NCI-H146 (cell line): Measurements from ENCODE around the gene CALD1.

Source experiments
- DNase-seq: peaks from one replicate; lab custom pipeline; 2025; lab: John Stamatoyannopoulos, UW

CALD1 gene

DNA sequence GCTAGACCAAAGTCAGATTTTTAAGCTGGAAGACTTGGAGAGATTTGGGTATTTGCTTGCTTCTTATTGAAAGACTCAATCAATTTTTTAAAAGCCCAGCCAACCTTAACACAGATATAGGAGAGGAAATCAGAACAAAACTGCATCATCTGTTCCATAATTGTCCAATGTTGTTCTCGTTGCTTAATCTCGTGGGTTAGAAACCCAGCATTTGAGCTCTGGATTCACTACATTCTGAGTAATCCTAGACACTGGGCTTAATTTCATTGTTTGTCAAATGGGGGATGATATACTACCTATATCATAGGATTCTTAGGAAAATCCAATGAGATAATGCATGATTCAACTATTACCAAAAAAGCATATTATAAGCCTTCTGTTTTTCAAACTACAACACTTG lies 48.9 kb downstream of the CALD1 start:
- no peak for DNase-seq

- DNase-seq, result no peak
Measured at GRCh38 chr7:134829380-134829986, 50.0 kb downstream of the CALD1 start.

- DNase-seq, result no peak
Measured at GRCh38 chr7:134831862-134832261, 52.4 kb downstream of the CALD1 start.

DNA sequence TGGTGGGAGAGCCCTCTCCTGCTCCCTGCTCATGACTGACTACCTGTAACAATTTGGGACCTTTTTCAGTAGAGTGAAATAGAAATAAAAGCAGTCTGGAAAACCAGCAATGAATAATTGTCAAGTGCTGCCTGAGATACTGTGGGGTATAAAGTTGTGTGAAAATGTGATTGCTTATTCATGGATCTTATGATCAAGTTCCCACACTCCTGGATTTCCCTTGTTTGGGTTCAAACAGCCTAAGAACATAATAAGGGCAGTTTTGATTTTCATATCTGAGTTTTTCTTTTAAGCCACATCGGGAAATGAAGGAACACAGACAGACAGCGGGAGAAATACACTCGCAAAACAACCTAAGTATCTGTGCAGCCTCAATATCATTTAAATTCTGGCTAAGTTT lies 52.9 kb downstream of the CALD1 start:
- DNase-seq, result no peak

DNA sequence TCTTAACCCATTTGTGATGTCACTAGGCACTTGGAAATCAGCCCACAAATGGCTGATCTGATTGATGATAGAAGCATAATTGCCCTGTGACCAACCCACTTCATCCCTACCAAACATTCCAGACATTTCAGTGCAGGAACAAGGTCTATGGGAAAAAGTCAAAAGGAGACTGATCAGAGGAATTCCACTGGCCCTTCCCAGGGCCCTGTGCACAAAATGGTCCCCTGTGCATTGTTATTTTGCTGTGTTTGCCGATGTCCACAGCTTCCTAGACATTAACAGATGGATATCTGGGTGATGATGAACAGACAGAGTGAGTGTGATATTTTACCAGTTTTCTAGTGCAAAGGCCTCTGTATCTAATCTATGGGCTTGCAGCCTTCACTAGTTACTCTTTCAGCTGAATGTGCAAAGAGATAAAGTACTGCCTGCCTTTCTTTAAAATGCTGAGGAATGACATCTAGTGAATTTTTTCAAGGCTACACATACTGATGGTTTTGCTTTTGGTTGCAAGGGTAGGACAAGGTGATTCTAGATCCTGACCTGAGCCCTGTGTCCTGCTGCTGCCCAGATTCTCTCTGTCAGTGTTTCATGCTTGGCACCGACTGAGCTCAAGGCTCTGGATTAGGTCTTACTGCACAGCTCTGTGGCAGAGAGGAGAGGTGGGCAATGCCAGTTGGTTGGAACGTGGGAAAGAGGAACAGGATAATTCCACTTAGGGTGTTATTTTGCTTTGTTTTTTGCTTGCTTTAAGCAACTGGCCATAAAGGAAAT lies 55.4 kb downstream of the CALD1 start:
- no peak for DNase-seq

GRCh38 chr7:134835463-134835823 lies 56.0 kb downstream of the CALD1 start:
- DNase-seq, result no peak

GRCh38 chr7:134836447-134836846 lies 57.0 kb downstream of the CALD1 start:
- no peak for DNase-seq

DNA sequence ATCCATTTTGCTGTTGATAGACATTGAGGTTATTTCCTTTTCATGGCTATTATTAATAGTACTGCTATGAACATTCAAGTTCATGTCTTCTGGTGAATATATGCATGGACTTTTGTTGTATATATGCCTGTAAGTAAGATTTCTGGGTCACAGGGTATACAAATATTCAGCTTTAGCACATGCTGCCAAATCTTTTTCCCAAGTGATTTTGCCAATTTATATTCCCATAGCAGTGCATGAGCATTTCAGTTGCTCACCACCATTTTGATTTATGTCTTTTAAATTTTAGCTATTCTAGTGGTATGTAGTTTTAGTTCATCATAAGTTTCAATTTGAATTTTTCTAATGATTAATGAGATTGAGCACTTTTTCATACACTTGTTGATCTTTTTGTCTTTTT lies 59.9 kb downstream of the CALD1 start:
- no peak for DNase-seq

- DNase-seq, result no peak
Measured at GRCh38 chr7:134842062-134842461, 62.6 kb downstream of the CALD1 start.

- no peak for DNase-seq
Measured at GRCh38 chr7:134842886-134843430, 63.5 kb downstream of the CALD1 start.

DNA sequence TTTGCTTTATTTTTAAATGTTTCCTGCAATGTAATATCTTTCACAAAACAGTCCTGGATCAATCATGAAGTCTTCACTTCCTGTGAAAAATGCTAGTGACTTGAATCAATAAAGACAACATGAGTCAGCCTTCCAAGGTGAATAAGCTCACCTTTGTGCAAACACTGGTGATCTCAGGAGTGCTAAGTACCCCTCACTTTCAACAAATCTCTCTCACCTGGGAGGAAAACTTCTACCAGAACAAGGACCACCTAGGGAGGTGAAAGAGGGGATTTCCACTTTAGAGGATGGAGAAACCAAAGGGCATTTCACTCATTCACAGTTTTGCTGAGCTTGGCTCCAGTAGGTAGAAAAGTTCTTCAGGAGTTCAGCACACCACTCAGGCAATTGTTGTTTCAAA lies 64.8 kb downstream of the CALD1 start:
- no peak for DNase-seq

DNA sequence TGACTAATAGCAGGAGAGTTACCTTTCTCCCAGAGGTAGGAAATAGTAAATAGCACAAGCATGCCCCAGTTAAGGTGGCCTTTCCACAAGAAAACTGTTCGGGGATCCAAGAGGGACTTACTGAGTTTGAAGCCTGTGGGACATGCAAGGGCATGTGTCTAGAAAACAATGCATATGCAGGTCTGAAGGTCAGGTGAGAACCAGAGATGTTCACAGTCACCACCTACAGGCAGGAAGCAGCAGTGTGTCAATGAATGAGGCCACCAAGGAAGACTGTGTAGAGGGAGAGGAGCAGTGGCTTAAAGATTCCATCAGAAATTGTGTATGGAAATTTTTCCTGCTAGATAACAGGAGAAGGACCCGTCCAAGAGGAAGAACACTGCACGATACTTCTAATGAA lies 66.0 kb downstream of the CALD1 start:
- no peak for DNase-seq

- DNase-seq, result no peak
Measured at GRCh38 chr7:134847851-134848588, 68.6 kb downstream of the CALD1 start.

DNA sequence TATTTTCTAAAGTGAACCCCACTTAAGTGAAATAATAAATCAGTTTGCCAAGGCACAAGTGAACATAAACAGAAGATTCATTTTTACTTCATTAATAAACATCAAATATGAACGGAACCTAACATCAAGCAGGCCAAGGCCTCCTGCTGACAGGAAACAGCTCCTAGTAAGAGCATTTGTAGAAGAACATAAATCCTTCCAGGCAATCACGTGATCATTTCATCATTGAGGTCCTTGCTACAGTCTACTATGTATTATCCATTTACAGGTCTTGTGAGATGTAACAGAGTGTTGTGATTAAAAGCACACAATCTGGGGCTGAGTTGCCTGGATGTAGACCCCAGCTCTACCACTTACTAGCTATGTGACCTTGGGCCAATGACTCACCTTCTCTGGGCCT lies 70.6 kb downstream of the CALD1 start:
- no peak for DNase-seq

GRCh38 chr7:134851141-134851540 lies 71.7 kb downstream of the CALD1 start:
- no peak for DNase-seq

GRCh38 chr7:134852625-134853024 lies 73.2 kb downstream of the CALD1 start:
- no peak for DNase-seq

DNA sequence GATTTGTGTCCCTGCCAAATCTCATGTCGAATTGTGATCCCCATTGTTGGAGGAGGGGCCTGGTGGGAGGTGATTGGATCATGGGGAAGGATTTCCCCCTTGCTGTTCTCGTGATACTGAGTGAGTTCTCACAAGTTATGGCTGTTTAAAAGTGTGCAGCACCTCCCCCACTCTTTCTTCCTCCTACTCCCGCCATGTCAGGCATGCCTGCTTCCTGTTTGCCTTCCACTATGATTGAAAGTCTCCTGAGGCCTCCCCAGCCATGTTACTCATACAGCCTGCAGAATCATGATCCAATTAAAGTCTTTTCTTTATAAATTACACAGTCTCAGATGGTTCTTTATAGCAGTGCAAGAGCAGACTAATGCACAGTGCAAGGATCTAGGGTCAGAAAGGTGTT lies 75.4 kb downstream of the CALD1 start:
- DNase-seq, result no peak

DNA sequence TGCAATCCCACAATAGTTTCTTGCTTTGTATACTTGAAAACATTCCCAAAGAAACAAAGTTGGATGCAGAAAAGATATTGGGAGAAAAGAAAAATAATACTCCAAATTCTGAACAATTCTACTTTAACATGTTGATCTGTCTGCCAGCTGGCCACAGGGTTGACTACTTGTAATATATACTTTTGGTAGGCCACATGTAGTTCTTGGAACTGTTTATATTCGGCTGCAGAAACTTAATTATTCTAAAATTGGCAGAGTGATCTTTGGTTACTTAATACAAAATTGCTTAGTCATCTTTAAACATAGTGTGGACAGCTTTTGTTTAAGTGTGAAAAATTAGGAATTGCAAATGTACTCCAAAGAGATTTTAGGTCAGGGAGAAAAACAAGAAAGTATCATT lies 76.0 kb downstream of the CALD1 start:
- DNase-seq, result no peak

- DNase-seq, result no peak
Measured at GRCh38 chr7:134856091-134856490, 76.7 kb downstream of the CALD1 start.

- DNase-seq, result no peak
Measured at GRCh38 chr7:134856691-134857090, 77.3 kb downstream of the CALD1 start.

DNA sequence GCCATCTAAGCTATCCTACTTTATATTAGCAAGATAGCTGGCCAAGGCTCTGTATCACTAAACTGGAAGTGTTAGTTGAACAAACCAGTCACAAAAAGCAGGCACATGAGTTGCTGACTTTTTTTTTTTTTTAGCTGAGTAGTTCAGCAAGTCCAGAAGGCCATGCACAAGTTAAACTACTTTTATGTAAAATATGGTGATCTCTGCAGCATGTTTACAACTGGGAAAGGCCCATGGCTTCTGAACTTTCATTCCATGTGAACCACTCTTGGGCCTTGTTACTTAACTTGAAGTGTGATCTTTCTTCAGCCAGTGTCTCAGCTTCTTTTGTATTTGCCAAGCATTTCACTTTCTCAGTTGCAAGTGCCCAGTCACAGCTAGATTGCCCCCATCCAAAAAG lies 78.5 kb downstream of the CALD1 start:
- no peak for DNase-seq

DNA sequence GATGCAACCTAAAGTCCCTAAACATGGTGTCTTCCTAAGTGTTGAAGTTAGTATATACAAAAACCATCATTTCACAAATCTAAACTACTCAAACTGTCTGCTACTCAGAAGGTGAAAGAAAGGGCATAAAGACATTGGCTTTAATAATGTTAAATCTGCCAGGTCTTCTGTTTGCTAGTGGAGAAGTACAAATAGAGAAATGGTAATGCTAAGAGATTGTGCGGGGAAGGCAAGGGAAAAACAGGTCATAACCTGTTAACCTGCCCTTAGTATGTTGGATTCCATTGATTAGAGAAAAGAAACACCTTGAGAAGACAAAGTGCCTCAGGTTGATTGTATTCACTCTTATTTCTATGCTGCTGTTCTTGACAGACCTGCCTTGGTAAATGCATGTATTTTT lies 80.3 kb downstream of the CALD1 start:
- no peak for DNase-seq
